Thyroid gland (tissue), 4 donors: ENCODE results near the gene PHACTR4.

Source experiments
- CTCF ChIP-seq, 6 experiments: fragments of 200-600 bp in 3 of 6; fragments of 450-650 bp in 3 of 6; sonication (generic) in 3 of 6; IDR thresholded peaks; one replicate each; pipeline ENCODE4 v1.5.1; 2016 to 2019; ENCODE audit warnings: antibody characterized with exemption in 6 of 6, mild to moderate bottlenecking in 2 of 6, inconsistent platforms in 1 of 6, moderate library complexity in 1 of 6
- POLR2A ChIP-seq, 2 donors: fragments of 450-650 bp; IDR thresholded peaks; one replicate each; pipeline ENCODE4 v1.6.1; 2017; ENCODE audit warnings: antibody characterized with exemption in 2 of 2, mild to moderate bottlenecking in 2 of 2, moderate library complexity in 1 of 2

DNA sequence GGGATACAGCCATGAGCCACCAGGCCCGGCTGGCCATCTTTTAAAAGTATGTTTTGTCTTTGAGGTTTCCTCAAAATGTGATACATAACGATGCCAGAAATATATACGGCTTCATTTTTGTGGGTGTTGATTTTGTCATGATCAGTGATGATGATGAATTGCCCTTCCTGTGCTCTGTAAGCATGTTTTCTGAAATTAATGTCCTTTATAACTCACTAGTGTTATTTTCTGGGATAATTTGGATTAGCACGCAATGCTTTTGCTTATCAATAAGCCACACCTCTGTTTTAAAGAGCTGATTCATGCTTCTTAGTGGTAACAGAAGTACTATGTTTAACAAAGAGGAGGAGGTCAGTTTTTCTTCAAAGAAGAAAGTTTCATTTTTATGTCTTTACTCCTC, 25.6 kb downstream of the PHACTR4 start:
- TF ChIP-seq CTCF (IDR thresholded peaks at IDR 0.05): no peak
- TF ChIP-seq POLR2A (IDR thresholded peaks at IDR 0.05): no peak
